Measurements from ENCODE around the gene NANOG.
"Not testable (repeated sequence)": the region's sequence is repeated elsewhere in the genome, so short reads cannot be mapped to it uniquely, and the experiment has no call there.

The NANOG gene

GRCh38 chr12:7788884-7789528 is at the start of gene NANOG:
Gene NANOG (plus strand): TSS chr12:7789402. CDS start chr12:7789615, 213 bp downstream.
- not testable (repeated sequence) for DNase-seq (ENCODE audit: low read depth in 3 of 3, low spot score in 1 of 3)

- no peak for DNase-seq (ENCODE audit: low read depth in 3 of 3, low spot score in 1 of 3)
Observed at GRCh38 chr12:7747246-7747645, 42.0 kb upstream of the NANOG start, which contains the start of gene CLEC4C. Gene CLEC4C (minus strand): TSS chr12:7747375. CDS start chr12:7747348, 27 bp downstream.

- no peak for DNase-seq (ENCODE audit: low read depth in 3 of 3, low spot score in 1 of 3)
Observed at GRCh38 chr12:7748852-7749251, 40.4 kb upstream of the NANOG start.

DNA sequence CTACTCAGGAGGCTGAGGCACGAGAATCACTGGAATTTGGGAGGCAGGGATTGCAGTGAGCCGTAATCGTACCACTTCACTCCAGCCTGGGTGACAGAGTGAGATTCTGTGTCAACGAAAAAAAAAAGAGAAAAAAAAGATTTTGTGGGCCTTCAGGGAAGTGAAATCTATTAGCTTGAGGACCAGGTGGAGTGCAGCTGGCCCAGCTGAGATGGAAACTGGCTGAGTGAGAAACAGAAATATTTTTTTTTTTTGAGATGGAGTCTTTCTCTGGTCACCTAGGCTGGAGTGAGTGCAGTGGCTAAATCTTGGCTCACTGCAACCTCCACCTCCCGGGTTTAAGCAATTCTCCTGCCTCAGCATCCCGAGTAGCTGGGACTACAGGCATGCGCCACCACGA is 39.8 kb upstream of the NANOG start:
- no peak for DNase-seq (ENCODE audit: low read depth in 3 of 3, low spot score in 1 of 3)

DNA sequence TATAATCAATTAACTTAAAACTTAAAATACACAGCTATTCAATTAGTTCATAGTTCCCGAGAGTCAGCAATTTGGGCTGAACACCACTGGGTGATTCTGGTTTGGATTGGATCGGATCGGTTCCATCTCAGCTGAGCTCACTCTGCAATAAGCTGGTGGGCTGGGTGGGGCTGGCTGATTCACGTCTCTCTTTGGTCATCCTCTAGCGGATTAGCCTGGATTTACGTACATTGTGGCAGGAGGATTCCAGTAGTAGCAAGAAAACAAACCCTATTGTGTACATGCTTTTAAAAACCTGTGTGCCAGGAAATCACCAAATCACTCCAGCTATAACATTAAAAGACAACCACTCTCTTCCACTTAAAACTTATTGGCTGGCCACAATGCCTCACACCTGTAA is 38.9 kb upstream of the NANOG start:
- DNase-seq (ENCODE audit: low read depth in 3 of 3, low spot score in 1 of 3): no peak

- no peak for DNase-seq (ENCODE audit: low read depth in 3 of 3, low spot score in 1 of 3)
Observed at GRCh38 chr12:7751394-7751793, 37.8 kb upstream of the NANOG start.

DNA sequence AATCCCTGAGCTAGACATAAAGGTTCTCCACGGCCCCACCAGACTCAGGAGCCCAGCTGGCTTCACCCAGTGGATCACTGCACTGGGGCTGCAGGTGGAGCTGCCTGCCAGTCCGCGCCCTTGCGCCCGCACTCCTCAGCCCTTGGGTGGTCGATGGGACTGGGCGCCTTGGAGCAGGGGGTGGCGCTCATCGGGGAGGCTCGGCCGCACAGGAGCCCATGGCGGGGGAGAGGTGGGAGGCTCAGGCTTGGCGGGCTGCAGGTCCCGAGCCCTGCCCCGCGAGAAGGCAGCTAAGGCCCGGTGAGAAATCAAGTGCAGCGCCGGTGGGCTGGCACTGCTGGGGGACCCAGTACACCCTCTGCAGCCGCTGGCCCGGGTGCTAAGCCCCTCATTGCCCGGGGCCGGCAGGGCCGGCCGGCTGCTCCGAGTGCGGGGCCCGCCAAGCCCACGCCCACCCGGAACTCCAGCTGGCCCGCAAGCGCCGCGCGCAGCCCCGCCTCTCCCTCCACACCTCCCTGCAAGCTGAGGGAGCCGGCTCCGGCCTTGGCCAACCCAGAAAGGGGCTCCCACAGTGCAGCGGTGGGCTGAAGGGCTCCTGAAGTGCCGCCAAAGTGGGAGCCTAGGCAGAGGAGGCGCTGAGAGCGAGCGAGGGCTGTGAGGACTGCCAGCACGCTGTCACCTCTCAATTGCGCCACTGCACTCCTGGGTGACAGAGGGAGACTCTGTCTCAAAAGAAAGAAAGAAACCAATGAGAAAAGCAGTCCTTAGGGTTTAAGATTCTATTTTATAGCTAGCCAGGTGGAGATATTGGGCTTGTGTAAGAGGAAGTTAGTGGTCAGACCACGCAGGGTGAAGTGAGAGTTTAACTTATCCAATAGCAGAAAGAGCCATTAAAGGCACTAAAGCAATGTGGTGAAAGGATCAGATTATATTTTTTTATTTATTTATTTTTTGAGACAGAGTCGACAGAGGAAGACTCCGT is 37.0 kb upstream of the NANOG start:
- DNase-seq (ENCODE audit: low read depth in 3 of 3, low spot score in 1 of 3): not testable (repeated sequence)

- DNase-seq (ENCODE audit: low read depth in 3 of 3, low spot score in 1 of 3): not testable (repeated sequence)
Observed at GRCh38 chr12:7755668-7756067, 33.5 kb upstream of the NANOG start.

GRCh38 chr12:7756993-7757392 is 32.2 kb upstream of the NANOG start:
- DNase-seq (ENCODE audit: low read depth in 3 of 3, low spot score in 1 of 3): no peak

DNA sequence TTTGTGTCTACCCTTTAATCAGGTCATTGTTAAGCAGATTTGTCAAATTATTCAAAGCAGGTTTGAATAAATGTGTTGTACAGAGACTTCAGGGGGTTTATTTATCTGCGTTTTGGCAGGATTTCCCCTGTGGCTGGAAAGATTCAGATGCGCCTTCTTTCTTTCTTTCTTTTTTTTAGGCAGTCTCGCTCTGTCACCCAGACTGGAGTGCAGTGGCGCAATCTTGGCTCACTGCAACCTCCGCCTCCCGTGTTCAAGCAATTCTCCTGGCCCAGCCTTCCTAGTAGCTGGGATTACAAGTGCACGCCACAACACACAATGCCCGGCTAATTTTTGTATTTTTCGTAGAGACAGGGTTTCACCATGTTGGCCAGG is 30.4 kb upstream of the NANOG start:
- DNase-seq (ENCODE audit: low read depth in 3 of 3, low spot score in 1 of 3): no peak

DNA sequence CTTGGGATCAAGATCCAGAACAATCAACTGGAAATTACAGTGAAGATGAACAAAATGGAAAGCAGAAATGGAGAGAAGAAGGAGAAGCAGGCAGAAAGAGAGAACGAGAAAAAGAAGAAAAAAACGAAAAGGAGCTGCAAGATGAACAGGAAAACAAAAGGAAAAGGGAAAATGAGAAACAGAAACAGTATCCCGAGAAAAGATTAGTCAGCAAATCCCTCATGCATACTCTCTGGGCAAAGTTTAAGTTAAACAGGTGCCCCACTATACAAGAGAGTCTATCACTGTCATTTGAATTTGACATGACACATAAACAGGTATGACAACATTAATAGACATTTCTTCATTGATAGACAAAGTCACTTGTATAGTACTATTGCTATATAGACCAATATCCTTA is 19.2 kb upstream of the NANOG start:
- no peak for DNase-seq (ENCODE audit: low read depth in 3 of 3, low spot score in 1 of 3)

DNA sequence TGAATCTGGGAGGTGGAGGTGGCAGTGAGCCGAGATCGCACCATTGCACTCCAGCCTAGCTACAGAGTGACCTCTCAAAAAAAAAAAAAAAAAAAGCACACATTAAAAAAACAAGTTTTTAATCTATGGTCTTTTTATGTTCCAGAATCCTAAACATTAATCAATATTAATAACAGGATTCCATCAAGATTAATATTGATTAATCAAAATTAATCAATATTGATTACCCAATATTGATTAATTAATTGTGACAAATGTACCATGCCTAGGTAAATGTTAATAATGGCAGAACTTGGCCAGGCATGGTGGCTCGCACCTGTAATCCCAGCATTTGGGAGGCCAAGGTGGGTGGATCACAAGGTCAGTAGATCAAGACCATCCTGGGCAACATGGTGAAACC is 7.9 kb upstream of the NANOG start:
- DNase-seq (ENCODE audit: low read depth in 3 of 3, low spot score in 1 of 3): no peak

DNA sequence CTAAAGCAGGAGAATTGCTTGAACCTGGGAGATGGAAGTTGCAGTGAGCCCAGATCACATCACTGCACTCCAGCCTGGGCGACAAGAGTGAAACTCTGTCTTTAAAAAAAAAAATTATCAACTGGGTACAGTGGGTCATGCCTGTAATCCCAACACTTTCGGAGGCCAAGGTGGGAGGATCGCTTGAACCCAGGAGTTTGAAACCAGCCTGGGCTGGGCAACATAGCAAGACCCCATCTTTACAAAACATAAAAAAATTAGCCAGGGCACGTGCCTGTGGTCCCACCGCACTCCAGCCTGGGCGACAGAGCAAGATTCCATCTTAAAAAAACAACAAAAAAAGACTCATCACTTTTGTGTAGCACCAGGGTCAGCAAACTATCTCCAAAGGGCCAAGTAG is 7.1 kb upstream of the NANOG start:
- no peak for DNase-seq (ENCODE audit: low read depth in 3 of 3, low spot score in 1 of 3)

DNA sequence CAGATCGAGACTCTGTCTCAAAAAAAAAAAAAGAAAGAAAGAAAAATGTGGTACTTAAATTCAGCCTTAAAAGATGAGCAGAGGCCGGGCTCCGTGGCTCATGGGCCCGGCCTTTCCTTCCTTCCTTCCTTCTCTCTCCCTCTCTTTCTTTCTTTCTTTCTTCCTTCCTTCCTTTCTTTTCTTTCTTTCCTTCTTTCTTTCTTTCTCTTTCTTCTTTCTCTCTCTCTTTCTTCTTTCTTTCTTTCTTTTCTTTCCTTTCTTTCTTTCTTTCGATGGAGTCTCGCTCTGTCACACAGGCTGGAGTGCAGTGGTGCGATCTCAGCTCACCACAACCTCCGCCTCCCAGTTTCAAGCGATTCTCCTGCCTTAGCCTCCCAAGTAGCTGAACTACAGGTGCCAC is 5.8 kb upstream of the NANOG start:
- not testable (repeated sequence) for DNase-seq (ENCODE audit: low read depth in 3 of 3, low spot score in 1 of 3)

DNA sequence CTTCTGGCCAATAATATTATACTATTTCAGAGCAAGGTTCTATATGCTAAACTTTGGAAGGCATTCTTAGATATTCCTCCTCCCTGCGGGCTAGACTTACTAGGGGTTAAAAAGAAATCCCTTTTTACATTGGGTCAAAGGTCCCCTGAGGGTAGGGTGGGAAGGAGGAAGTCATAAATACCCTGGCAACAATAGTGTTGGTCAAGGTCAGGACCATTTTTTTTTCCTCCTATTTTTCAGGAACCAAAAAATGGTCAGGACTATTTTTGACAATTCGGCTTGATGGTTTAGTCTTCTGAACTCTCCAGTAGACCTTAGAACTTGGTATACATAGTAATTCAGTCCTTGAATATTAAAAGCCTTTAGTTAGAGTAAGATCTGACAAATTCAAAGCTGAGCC is 4.5 kb upstream of the NANOG start:
- DNase-seq (ENCODE audit: low read depth in 3 of 3, low spot score in 1 of 3): no peak

DNA sequence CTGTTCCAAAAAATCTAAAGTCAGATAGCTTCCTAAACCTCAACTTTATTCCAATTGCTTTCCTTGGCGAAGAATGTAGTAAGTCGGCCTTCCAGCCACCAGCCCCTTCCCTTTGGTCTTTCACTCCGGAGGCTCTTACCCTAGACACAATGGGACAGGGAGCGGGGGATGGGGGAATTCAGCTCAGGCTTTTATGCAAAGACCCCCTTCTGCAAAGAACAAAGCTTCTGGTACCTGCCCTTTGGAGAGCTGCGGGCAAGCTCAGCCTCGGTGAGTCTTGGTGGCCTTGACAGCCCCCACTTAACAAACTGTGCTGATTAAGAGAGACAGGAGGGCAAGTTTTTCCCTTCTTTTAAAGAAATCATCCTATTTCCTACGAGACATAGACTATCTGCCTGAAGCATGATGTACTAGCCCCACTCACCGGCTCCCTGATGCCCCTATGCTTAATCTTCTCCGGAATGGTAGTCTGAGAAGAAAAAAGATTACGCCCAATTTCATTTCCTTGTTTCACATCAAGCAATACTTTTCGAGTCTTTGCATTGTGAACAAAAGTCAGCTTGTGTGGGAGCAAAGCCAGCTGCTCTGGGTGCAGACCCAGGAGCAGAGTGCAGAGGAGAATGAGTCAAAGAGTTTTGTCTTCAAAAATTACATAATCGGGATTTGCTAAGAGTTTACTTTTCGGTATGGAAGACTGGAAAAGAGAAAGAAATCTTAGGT is 1.5 kb upstream of the NANOG start:
- DNase-seq (ENCODE audit: low read depth in 3 of 3, low spot score in 1 of 3): no peak

DNA sequence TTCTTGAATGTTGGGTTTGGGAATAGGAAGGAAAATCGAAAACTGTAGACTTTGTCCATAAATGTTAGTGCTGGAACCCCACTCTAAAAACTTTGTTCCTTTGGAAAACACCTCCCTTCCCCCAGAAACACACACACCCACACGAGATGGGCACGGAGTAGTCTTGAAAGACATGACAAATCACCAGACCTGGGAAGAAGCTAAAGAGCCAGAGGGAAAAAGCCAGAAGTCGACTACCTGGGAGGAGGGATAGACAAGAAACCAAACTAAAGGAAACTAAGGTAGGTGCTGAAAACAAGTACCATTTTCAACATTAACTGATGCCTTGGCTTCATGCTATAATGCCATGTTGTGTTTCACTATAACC is 925 bp upstream of the NANOG start:
- no peak for DNase-seq (ENCODE audit: low read depth in 3 of 3, low spot score in 1 of 3)

GRCh38 chr12:7793211-7793610 is 4.0 kb downstream of the NANOG start:
- no peak for DNase-seq (ENCODE audit: low read depth in 3 of 3, low spot score in 1 of 3)

DNA sequence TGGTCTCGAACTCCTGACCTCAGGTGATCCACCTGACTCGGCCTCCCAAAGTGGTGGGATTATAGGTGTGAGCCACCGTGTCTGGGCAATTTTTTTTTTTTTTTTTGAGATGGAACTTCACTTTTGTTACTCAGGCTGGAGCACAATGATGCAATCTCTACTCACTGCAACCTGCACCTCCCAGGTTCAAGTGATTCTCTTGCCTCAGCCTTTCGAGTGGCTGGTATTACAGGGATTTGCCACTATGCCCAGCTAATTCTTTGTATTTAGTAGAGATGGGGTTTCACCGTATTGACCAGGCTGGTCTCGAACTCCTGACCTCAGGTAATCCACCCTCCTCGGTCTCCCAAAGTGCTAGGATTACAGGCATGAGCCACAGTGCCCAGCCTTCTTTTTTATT is 8.1 kb downstream of the NANOG start:
- not testable (repeated sequence) for DNase-seq (ENCODE audit: low read depth in 3 of 3, low spot score in 1 of 3)

GRCh38 chr12:7797698-7798398 is 8.6 kb downstream of the NANOG start:
- DNase-seq (ENCODE audit: low read depth in 3 of 3, low spot score in 1 of 3): no peak

DNA sequence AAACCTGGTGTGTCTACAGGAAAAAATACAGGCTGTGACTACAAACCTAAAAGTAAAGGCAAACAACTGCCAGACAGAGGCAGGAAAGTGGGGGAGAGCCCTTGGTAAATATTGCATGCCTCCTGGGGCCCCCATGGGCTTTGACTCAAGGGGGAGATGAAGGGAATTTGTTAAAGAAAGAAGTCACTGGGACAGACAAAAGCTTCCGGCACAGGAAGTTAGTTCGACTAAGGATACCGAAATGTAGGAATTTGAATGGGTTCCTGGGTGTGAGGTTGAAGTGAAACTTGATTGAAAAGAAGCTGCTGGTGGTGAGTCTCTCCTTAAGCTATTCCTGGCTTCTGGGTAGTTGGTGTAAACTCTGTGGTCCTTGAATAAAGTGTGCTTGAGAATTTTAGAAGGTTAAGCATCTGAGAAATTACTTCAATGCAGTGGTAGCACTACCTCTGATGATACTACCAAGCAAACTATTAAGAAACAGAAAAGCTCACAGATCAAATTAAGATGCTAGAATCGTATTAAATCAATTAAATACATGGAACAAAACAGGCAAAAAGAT is 9.6 kb downstream of the NANOG start:
- DNase-seq (ENCODE audit: low read depth in 3 of 3, low spot score in 1 of 3): not testable (repeated sequence)

Measured in stimulated activated CD4-positive, alpha-beta T cell treated with anti-CD3 and anti-CD28 coated beads, TNF-alpha, amount 100 ng/mL, for 1 hour (primary cell).